ENCODE data around the gene DISP3.

DISP3 gene

GRCh38 chr1:11538886-11539285 is 59.9 kb downstream of the DISP3 start:
- DNase-seq (ENCODE audit: low spot score): no peak
- POLR2A ChIA-PET (ENCODE audit: low non-redundant PET): no interaction called here
- H3K27ac ChIP-seq: no peak overlapping the region
- CTCF ChIA-PET: interaction anchor here (0.5 kb wide), 1 partner anchor 502 kb away, joined by 3 read pairs; no protein-coding TSS in a partner anchor
- no peak for TF ChIP-seq CTCF (conservative IDR thresholded peaks at IDR 0.05; ENCODE audit: low read depth)

GRCh38 chr1:11539850-11540772 is 61.2 kb downstream of the DISP3 start:
- no peak for TF ChIP-seq CTCF (conservative IDR thresholded peaks at IDR 0.05; ENCODE audit: low read depth)
- no peak for DNase-seq (ENCODE audit: low spot score)
- POLR2A ChIA-PET (ENCODE audit: low non-redundant PET): no interaction called here

GRCh38 chr1:11540773-11541160 is 61.8 kb downstream of the DISP3 start:
- ChIA-PET CTCF (interaction anchor here (0.7 kb wide), 1 partner anchor 329 kb away, joined by 3 read pairs; no protein-coding TSS in a partner anchor), POLR2A (ENCODE audit: low non-redundant PET) (no interaction called here)
- no peak overlapping the region for H3K27ac ChIP-seq
- no peak for DNase-seq (ENCODE audit: low spot score)
- no peak for TF ChIP-seq CTCF (conservative IDR thresholded peaks at IDR 0.05; ENCODE audit: low read depth)

More at GRCh38 chr1:11539850-11540772, 61.2 kb downstream of the DISP3 start:
- CTCF ChIA-PET: interaction anchor here (0.7 kb wide), 1 partner anchor 328 kb away, joined by 3 read pairs; no protein-coding TSS in a partner anchor
- H3K27ac ChIP-seq: no peak overlapping the region

GRCh38 chr1:11541236-11541635 is 62.3 kb downstream of the DISP3 start:
- CTCF ChIA-PET: no interaction called here
- no peak overlapping the region for H3K27ac ChIP-seq
- TF ChIP-seq CTCF (conservative IDR thresholded peaks at IDR 0.05; ENCODE audit: low read depth): no peak
- POLR2A ChIA-PET (ENCODE audit: low non-redundant PET): no interaction called here
- DNase-seq (ENCODE audit: low spot score): no peak

- no peak for TF ChIP-seq CTCF (conservative IDR thresholded peaks at IDR 0.05; ENCODE audit: low read depth)
- POLR2A ChIA-PET (ENCODE audit: low non-redundant PET): no interaction called here
- no peak overlapping the region for H3K27ac ChIP-seq
- CTCF ChIA-PET: no interaction called here
- DNase-seq (ENCODE audit: low spot score): no peak
Observed at GRCh38 chr1:11541956-11542355, 63.0 kb downstream of the DISP3 start.

GRCh38 chr1:11543392-11543791 is 64.4 kb downstream of the DISP3 start:
- DNase-seq (ENCODE audit: low spot score): no peak
- no peak overlapping the region for H3K27ac ChIP-seq
- ChIA-PET POLR2A (ENCODE audit: low non-redundant PET) (no interaction called here), CTCF (no interaction called here)
- TF ChIP-seq CTCF (conservative IDR thresholded peaks at IDR 0.05; ENCODE audit: low read depth): no peak
